Peyer's patch (tissue), 4 donors: ENCODE data around the gene SAP25.

Experiments used
- CTCF ChIP-seq, 6 experiments: fragments of 450-650 bp in 4 of 6; fragments of 200-600 bp in 2 of 6; sonication (generic) in 1 of 6; IDR thresholded peaks; one replicate each; pipeline ENCODE4 v1.5.1; 2017 to 2019; ENCODE audit warnings: antibody characterized with exemption in 6 of 6, mild to moderate bottlenecking in 3 of 6, moderate library complexity in 1 of 6
- POLR2A ChIP-seq, 2 donors: fragments of 450-650 bp; IDR thresholded peaks; one replicate each; pipeline ENCODE4 v1.5.1; 2017; ENCODE audit warnings: antibody characterized with exemption in 2 of 2, mild to moderate bottlenecking in 2 of 2, moderate library complexity in 2 of 2

- TF ChIP-seq CTCF (IDR thresholded peaks at IDR 0.05) (peak in 1 of 6 experiments; percentile 14), POLR2A (IDR thresholded peaks at IDR 0.05) (peak in 1 of 2 donors; percentile 51)
These were observed 12.7 kb upstream of the SAP25 start, which contains the start of gene FBXO24 for GRCh38 chr7:100586266-100587025.
